GM18858 (cell line): ENCODE measurements around the gene ABL2.
"Not testable (repeated sequence)": the region's sequence is repeated elsewhere in the genome, so short reads cannot be mapped to it uniquely, and the experiment has no call there.

Experiments
- ATAC-seq: cut with Tn5 transposase; IDR thresholded peaks from one replicate; pipeline ENCODE4 v1.9.1; 2021; ENCODE audit not compliant: unreplicated experiment

Gene ABL2

GRCh38 chr1:179137617-179138255, 91.7 kb downstream of the ABL2 start:
- no peak for ATAC-seq

- ATAC-seq: not testable (repeated sequence)
These were observed 93.8 kb downstream of the ABL2 start for GRCh38 chr1:179135707-179136106.

GRCh38 chr1:179135168-179135567, 94.3 kb downstream of the ABL2 start:
- ATAC-seq: not testable (repeated sequence)

- ATAC-seq: peak; percentile 96
These were observed 99.6 kb downstream of the ABL2 start for GRCh38 chr1:179129702-179130473.

GRCh38 chr1:179128520-179128919, 101.0 kb downstream of the ABL2 start:
- ATAC-seq: no peak

GRCh38 chr1:179127163-179127895, 102.1 kb downstream of the ABL2 start:
- ATAC-seq: no peak

GRCh38 chr1:179126338-179127060, 103.0 kb downstream of the ABL2 start:
- no peak for ATAC-seq

- ATAC-seq: no peak
These were observed 104.6 kb downstream of the ABL2 start for GRCh38 chr1:179124873-179125272.

GRCh38 chr1:179121159-179121938, 108.1 kb downstream of the ABL2 start:
- no peak for ATAC-seq

GRCh38 chr1:179120736-179121135, 108.7 kb downstream of the ABL2 start:
- no peak for ATAC-seq

- no peak for ATAC-seq
These were observed 110.0 kb downstream of the ABL2 start for GRCh38 chr1:179119513-179119912.

GRCh38 chr1:179115181-179115580, 114.3 kb downstream of the ABL2 start:
- ATAC-seq: no peak

GRCh38 chr1:179108644-179109043, 120.8 kb downstream of the ABL2 start:
- no peak for ATAC-seq

- ATAC-seq: no peak
These were observed 121.5 kb downstream of the ABL2 start for GRCh38 chr1:179107706-179108629.

- no peak for ATAC-seq
These were observed 124.1 kb downstream of the ABL2 start for GRCh38 chr1:179105393-179105792.

- ATAC-seq: no peak
These were observed 124.7 kb downstream of the ABL2 start for GRCh38 chr1:179104611-179105250.

GRCh38 chr1:179103999-179104398, 125.5 kb downstream of the ABL2 start:
- ATAC-seq: no peak

GRCh38 chr1:179101566-179101965, 127.9 kb downstream of the ABL2 start:
- no peak for ATAC-seq

GRCh38 chr1:179099891-179100290, 129.6 kb downstream of the ABL2 start:
- ATAC-seq: no peak
